OCI-LY3 (cell line): ENCODE results near the gene ABCC9.
A peak's percentile ranks its signal among the peaks of the same experiment; 100 is the strongest.

Source experiments
- H2AFZ ChIP-seq: fragments of 200-600, 300-600 bp; shearing (Covaris generic); 2 replicates; pipeline ENCODE4 v1.6.0; 2014; ENCODE audit warnings: antibody characterized with exemption, low read depth, low read length
- H3K27ac ChIP-seq: fragments of 200-600, 300-600 bp; sonication (generic); 2 replicates; pipeline ENCODE4 v1.5.1; 2014; ENCODE audit warnings: mild to moderate bottlenecking, low read length, moderate library complexity, mixed read lengths
- H3K27me3 ChIP-seq: fragments of 200-600, 300-600 bp; sonication (generic); 2 replicates; pipeline ENCODE4 v1.6.1; 2014; ENCODE audit warnings: low read depth, low read length, mixed read lengths
- H3K36me3 ChIP-seq: fragments of 200-600, 300-600 bp; sonication (generic); replicated peaks from 2 replicates; pipeline ENCODE3; 2014; ENCODE audit warnings: low read depth, low read length, mixed read lengths
- H3K4me1 ChIP-seq: fragments of 300-600, 200-600 bp; sonication (generic); 2 replicates; pipeline ENCODE4 v1.6.1; 2014; ENCODE audit warnings: low read length, mixed read lengths
- H3K4me2 ChIP-seq: fragments of 200-600, 300-600 bp; sonication (generic); 2 replicates; pipeline ENCODE4 v1.6.1; 2014; ENCODE audit warnings: low read length, mixed read lengths
- H3K4me3 ChIP-seq: fragments of 300-600, 200-600 bp; sonication (generic); 2 replicates; pipeline ENCODE4 v1.5.1; 2014; ENCODE audit warnings: antibody characterized with exemption, mild to moderate bottlenecking, low read length, moderate library complexity
- H3K79me2 ChIP-seq: fragments of 300-600, 200-600 bp; shearing (Covaris generic); 2 replicates; pipeline ENCODE4 v1.6.1; 2014; ENCODE audit warnings: mild to moderate bottlenecking, low read length, mixed read lengths
- H3K9ac ChIP-seq: fragments of 300-600, 200-600 bp; shearing (Covaris generic); 2 replicates; pipeline ENCODE4 v1.6.0; 2014; ENCODE audit warnings: mild to moderate bottlenecking, low read length, moderate library complexity
- H3K9me3 ChIP-seq: fragments of 200-600, 300-600 bp; shearing (Covaris generic); 2 replicates; pipeline ENCODE4 v1.6.1; 2014; ENCODE audit warnings: low read length, mixed read lengths; ENCODE audit not compliant: insufficient read depth
- H4K20me1 ChIP-seq: fragments of 200-600, 300-600 bp; sonication (generic); 2 replicates; pipeline ENCODE4 v1.6.1; 2016; ENCODE audit warnings: low read length, mixed read lengths; ENCODE audit not compliant: insufficient read depth
- EZH2phosphoT487 ChIP-seq: fragments of 200-600 bp; shearing (Covaris generic); IDR thresholded peaks from 2 replicates; pipeline ENCODE4 v1.6.1; 2018; ENCODE audit warnings: antibody characterized with exemption, mixed run types, low read depth
- TF ChIP-seq, protein P1 (sequence below): fragments of 200-600, 300-600 bp; sonication (generic); IDR thresholded peaks from 2 replicates; pipeline ENCODE4 v1.5.1; 2014; ENCODE audit warnings: antibody characterized with exemption, low read length, low read depth

Gene ABCC9

DNA sequence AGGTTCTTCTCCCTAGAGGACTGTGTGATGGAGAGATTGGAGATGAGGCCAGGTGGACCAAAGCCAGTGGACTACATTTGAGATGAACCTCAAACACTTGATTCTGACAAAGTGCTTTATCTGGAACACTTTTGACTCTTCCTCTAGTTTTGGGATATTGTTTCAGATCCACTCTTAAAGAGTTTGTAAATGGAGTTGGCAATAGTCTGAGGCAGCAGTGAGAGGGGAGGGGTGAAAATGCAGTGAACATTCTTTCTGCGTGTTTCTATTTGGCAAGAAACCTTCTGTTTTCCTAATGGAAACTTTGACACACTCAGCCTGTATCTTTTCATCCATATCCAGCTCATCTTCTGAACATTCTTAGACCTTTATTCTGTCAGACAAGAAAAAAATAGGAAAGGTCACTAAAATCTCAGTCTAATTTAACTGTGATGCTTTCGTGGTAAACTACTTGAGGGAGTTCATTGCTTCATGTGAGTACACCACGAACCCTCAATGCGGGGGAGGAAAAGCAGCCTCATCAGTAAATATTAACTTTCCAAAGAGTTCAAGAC is 109.4 kb downstream of the ABCC9 start:
- Histone ChIP-seq H3K4me1 (no peaks in the 10 kb centered on the region), H3K36me3 (no peaks in the 10 kb centered on the region), H3K4me2 (no peak overlapping the region), H4K20me1 (no peaks in the 10 kb centered on the region), H3K27me3 (no peaks in the 10 kb centered on the region), H3K9ac (no peak overlapping the region), H3K4me3 (no peak overlapping the region), H3K27ac (no peak overlapping the region), H3K9me3 (no peaks in the 10 kb centered on the region), H3K79me2 (no peaks in the 10 kb centered on the region), H2AFZ (no peak overlapping the region)
- no peak for TF ChIP-seq EZH2phosphoT487
- TF ChIP-seq, protein P1, sequence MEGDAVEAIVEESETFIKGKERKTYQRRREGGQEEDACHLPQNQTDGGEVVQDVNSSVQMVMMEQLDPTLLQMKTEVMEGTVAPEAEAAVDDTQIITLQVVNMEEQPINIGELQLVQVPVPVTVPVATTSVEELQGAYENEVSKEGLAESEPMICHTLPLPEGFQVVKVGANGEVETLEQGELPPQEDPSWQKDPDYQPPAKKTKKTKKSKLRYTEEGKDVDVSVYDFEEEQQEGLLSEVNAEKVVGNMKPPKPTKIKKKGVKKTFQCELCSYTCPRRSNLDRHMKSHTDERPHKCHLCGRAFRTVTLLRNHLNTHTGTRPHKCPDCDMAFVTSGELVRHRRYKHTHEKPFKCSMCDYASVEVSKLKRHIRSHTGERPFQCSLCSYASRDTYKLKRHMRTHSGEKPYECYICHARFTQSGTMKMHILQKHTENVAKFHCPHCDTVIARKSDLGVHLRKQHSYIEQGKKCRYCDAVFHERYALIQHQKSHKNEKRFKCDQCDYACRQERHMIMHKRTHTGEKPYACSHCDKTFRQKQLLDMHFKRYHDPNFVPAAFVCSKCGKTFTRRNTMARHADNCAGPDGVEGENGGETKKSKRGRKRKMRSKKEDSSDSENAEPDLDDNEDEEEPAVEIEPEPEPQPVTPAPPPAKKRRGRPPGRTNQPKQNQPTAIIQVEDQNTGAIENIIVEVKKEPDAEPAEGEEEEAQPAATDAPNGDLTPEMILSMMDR: no peak

DNA sequence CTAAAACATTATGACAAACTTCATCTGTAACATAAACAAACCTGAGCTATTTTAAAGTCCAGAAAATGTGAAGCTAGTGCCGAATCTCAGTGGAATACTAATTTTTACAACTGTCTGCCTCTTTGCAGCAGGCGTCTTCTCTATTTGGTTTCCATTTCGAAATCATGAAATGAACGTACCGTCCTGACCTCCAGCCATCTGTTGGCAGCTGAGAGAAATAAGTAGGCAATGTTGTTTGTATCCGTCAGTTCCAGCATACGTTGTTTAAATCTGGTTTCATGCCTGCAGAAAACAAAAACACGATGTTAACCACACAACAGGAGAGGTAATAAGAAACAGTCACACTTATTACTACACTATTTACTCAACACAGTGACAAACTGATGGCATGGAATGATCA is 112.4 kb downstream of the ABCC9 start:
- Histone ChIP-seq H3K4me2 (peak overlapping the region; percentile 10), H4K20me1 (no peaks in the 10 kb centered on the region), H3K4me1 (no peaks in the 10 kb centered on the region), H3K4me3 (no peak overlapping the region), H3K9me3 (no peaks in the 10 kb centered on the region), H3K27me3 (no peaks in the 10 kb centered on the region), H3K36me3 (no peaks in the 10 kb centered on the region), H3K27ac (no peak overlapping the region), H3K79me2 (no peaks in the 10 kb centered on the region), H3K9ac (no peak overlapping the region), H2AFZ (no peak overlapping the region)
- TF ChIP-seq, protein P1: no peak
- TF ChIP-seq EZH2phosphoT487: no peak

DNA sequence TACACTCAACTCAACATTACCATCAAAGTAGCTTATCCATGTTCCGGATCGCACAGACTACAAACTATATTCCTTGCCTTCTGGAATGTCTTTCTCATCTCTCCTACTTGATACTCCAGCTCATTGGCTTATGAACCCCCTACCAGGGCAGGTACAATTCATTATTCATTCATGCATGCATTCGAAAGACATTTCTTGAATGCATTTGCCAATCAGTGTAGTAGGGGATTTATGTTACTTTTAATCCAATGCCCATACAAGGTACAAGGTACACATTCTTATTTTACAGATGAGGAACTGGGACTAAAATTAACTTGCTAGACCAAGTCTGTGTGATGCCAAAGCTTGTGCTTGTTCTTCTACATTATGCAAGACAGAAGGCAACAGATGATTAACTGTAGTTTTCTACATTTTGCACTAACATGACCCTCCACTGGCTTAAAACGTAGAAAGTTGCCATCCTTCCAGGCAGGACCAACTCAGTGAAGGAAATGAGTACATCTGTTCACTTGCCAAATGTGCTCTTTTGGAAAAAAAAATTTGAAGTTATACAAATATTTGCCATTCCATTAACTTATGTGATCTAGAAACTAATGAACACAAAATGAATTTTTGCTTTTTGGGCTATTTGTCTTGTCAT is 113.0 kb downstream of the ABCC9 start:
- peak overlapping the region; percentile 10; the same call in 1 of the 2 replicates for H3K4me2 ChIP-seq
- H3K27ac ChIP-seq: no peak overlapping the region
- no peaks in the 10 kb centered on the region for H4K20me1 ChIP-seq
- no peak overlapping the region for H3K4me3 ChIP-seq
- no peak overlapping the region for H3K9ac ChIP-seq
- no peaks in the 10 kb centered on the region for H3K79me2 ChIP-seq
- H3K36me3 ChIP-seq: no peaks in the 10 kb centered on the region
- TF ChIP-seq, protein P1: no peak
- no peak for TF ChIP-seq EZH2phosphoT487
- H3K4me1 ChIP-seq: no peaks in the 10 kb centered on the region
- H3K9me3 ChIP-seq: no peaks in the 10 kb centered on the region
- no peak overlapping the region for H2AFZ ChIP-seq
- H3K27me3 ChIP-seq: no peaks in the 10 kb centered on the region

DNA sequence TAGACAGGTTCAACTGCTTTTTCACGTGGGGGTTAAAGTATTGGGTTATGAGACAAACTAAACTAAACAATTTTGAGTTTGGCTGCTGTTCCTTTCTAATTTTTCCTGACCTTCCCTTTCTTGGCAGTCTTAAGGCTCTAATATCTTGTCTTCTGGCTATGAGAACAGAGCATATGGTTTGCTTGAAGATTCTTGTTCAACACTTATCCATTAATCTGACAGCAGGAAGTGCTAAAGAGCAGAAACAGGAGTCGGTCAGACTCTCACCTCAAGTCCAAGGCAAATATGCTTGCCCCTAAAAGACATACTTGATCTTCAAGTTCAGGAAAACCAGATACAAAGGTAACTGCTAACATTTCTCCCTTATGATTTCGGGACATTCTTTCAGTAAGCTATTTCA is 114.1 kb downstream of the ABCC9 start:
- no peak for TF ChIP-seq EZH2phosphoT487
- TF ChIP-seq, protein P1: no peak

More for the DNA sequence above, 114.1 kb downstream of the ABCC9 start:
- Histone ChIP-seq H2AFZ (no peak overlapping the region), H3K4me2 (no peak overlapping the region), H3K9me3 (no peaks in the 10 kb centered on the region), H4K20me1 (no peaks in the 10 kb centered on the region), H3K9ac (no peak overlapping the region), H3K36me3 (no peaks in the 10 kb centered on the region), H3K4me1 (no peaks in the 10 kb centered on the region), H3K4me3 (no peak overlapping the region), H3K79me2 (no peaks in the 10 kb centered on the region), H3K27me3 (no peaks in the 10 kb centered on the region), H3K27ac (no peak overlapping the region)
